ENCODE results near the gene PDE2A. TPM values are rescaled to one million over a fixed set of nuclear protein-coding genes. Genes with fewer than 3 reads are reported as not detected.

The PDE2A gene
- total RNA-seq, 1 donor from 2014 or later, result 0.11 TPM

DNA sequence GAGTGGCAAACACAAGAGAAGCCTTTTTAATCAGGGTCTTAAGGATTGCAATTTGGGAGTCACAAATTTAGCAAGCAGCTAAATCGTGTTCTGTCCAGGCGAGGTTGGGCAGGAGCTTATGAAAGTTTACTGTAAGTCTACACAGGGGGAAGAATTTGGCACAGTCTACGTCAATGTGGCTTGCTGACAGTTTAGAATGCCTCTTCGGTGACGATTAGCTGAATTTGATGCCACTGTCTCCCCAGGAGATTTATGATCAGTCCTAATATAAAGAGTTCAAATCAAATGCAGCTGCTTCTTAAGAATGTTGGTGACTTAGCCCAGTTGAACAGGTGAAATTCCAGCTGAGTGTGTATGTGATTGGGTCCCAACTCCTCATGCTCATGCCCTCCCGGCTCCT, 125.8 kb downstream of the PDE2A start:
- H3K79me2 ChIP-seq (ENCODE audit: low read depth), result no peaks in the 10 kb centered on the region
- no peaks in the 10 kb centered on the region for H3K4me1 ChIP-seq
- H3K9me3 Mint-ChIP-seq, result no peaks in the 10 kb centered on the region
- no peak overlapping the region for H3K9ac ChIP-seq
- H3K36me3 Mint-ChIP-seq, result no peaks in the 10 kb centered on the region
- H3K4me1 Mint-ChIP-seq, result no peaks in the 10 kb centered on the region
- H2AFZ ChIP-seq (replicated peaks), result no peak overlapping the region
- no peak overlapping the region for H3K4me2 ChIP-seq
- H3K9me3 ChIP-seq (ENCODE audit: low read depth), result no peaks in the 10 kb centered on the region
- no peaks in the 10 kb centered on the region for H3K36me3 ChIP-seq
- H4K20me1 ChIP-seq (ENCODE audit: low read depth), result no peaks in the 10 kb centered on the region
- H3K27me3 Mint-ChIP-seq (ENCODE audit: insufficient read depth, low read depth), result no peaks in the 10 kb centered on the region
- H3K27ac Mint-ChIP-seq, result no peak overlapping the region
- DNase-seq (ENCODE audit: low spot score), result no peak
- H3K4me3 Mint-ChIP-seq, result no peak overlapping the region
- no peaks in the 10 kb centered on the region for H3K27me3 ChIP-seq
- no peaks in the 10 kb centered on the region for H3F3A ChIP-seq (ENCODE audit: low read depth)
- no peak overlapping the region for H3K4me3 ChIP-seq
- TF ChIP-seq EZH2phosphoT487 (IDR thresholded peaks at IDR 0.05), result no peak
- TF ChIP-seq, protein P1, sequence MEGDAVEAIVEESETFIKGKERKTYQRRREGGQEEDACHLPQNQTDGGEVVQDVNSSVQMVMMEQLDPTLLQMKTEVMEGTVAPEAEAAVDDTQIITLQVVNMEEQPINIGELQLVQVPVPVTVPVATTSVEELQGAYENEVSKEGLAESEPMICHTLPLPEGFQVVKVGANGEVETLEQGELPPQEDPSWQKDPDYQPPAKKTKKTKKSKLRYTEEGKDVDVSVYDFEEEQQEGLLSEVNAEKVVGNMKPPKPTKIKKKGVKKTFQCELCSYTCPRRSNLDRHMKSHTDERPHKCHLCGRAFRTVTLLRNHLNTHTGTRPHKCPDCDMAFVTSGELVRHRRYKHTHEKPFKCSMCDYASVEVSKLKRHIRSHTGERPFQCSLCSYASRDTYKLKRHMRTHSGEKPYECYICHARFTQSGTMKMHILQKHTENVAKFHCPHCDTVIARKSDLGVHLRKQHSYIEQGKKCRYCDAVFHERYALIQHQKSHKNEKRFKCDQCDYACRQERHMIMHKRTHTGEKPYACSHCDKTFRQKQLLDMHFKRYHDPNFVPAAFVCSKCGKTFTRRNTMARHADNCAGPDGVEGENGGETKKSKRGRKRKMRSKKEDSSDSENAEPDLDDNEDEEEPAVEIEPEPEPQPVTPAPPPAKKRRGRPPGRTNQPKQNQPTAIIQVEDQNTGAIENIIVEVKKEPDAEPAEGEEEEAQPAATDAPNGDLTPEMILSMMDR (IDR thresholded peaks at IDR 0.05), result no peak
- no peak for TF ChIP-seq EZH2 (IDR thresholded peaks at IDR 0.05)
- H3K27ac ChIP-seq, result no peak overlapping the region

DNA sequence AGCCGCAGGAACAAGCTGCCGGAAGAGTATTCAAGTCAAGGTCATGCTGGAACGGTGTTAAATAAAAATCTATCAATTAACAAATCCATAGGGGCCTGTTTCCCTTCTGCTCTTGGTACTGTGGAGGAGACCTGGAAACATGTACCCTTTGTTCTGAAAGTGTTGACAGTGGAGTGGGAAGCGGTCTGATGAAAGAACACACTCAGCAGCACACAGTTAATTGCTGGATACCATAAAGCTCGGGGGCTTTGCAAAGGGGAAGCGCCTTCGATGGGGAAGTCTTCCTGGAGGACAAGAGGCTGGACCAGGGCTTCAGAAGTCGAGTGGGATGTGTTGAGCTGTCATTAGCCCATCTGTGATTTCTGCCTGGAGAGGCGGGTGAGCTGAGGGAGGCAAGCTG, 127.4 kb downstream of the PDE2A start:
- Histone ChIP-seq H3K27me3 (no peaks in the 10 kb centered on the region), H3F3A (ENCODE audit: low read depth) (no peaks in the 10 kb centered on the region), H3K4me3 (no peak overlapping the region), H4K20me1 (ENCODE audit: low read depth) (no peaks in the 10 kb centered on the region), H3K4me1 (no peaks in the 10 kb centered on the region), H3K4me2 (no peak overlapping the region), H3K36me3 (no peaks in the 10 kb centered on the region), H3K79me2 (ENCODE audit: low read depth) (no peaks in the 10 kb centered on the region), H2AFZ (replicated peaks) (no peak overlapping the region), H3K9me3 (ENCODE audit: low read depth) (no peaks in the 10 kb centered on the region), H3K27ac (no peak overlapping the region), H3K9ac (no peak overlapping the region)
- TF ChIP-seq EZH2 (IDR thresholded peaks at IDR 0.05), result no peak
- H3K27me3 Mint-ChIP-seq (ENCODE audit: insufficient read depth, low read depth), result no peaks in the 10 kb centered on the region
- peak overlapping the region; percentile 35 for H3K27ac Mint-ChIP-seq
- no peaks in the 10 kb centered on the region for H3K4me1 Mint-ChIP-seq
- no peaks in the 10 kb centered on the region for H3K36me3 Mint-ChIP-seq
- DNase-seq (ENCODE audit: low spot score), result no peak
- no peak overlapping the region for H3K4me3 Mint-ChIP-seq
- no peaks in the 10 kb centered on the region for H3K9me3 Mint-ChIP-seq

DNA sequence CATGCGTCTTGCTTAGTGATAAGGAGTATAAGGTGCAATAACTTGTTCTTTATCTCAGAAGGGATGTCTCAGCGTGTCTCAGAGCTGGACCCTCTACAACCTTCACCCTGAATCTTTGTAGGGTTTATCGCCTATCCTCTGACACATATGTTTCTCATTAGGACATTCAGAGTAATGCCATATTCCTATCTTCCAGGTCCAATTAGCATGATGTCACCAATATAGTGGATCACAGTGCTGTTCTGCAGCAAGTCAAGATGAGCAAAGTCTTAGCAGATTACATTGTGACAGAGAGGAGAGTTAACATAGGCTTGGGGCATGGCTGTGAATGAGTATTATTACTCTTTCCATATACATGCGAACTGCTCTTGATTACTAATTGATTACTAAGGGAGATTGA, 129.6 kb downstream of the PDE2A start:
- Histone ChIP-seq H3F3A (ENCODE audit: low read depth) (no peaks in the 10 kb centered on the region), H3K4me2 (no peak overlapping the region), H3K9ac (no peak overlapping the region), H3K4me3 (no peak overlapping the region), H3K79me2 (ENCODE audit: low read depth) (no peaks in the 10 kb centered on the region), H3K36me3 (no peaks in the 10 kb centered on the region), H3K27me3 (no peaks in the 10 kb centered on the region), H3K4me1 (no peaks in the 10 kb centered on the region), H4K20me1 (ENCODE audit: low read depth) (no peaks in the 10 kb centered on the region), H3K9me3 (ENCODE audit: low read depth) (no peaks in the 10 kb centered on the region), H3K27ac (no peak overlapping the region), H2AFZ (replicated peaks) (no peak overlapping the region)
- TF ChIP-seq EZH2phosphoT487 (IDR thresholded peaks at IDR 0.05), result no peak
- no peak for TF ChIP-seq EZH2 (IDR thresholded peaks at IDR 0.05)
- TF ChIP-seq, protein P1 (IDR thresholded peaks at IDR 0.05), result no peak
- Mint-ChIP-seq H3K27ac (no peak overlapping the region), H3K4me3 (no peak overlapping the region), H3K4me1 (no peaks in the 10 kb centered on the region), H3K27me3 (ENCODE audit: insufficient read depth, low read depth) (no peaks in the 10 kb centered on the region), H3K9me3 (no peaks in the 10 kb centered on the region), H3K36me3 (no peaks in the 10 kb centered on the region)
- no peak for DNase-seq (ENCODE audit: low spot score)

DNA sequence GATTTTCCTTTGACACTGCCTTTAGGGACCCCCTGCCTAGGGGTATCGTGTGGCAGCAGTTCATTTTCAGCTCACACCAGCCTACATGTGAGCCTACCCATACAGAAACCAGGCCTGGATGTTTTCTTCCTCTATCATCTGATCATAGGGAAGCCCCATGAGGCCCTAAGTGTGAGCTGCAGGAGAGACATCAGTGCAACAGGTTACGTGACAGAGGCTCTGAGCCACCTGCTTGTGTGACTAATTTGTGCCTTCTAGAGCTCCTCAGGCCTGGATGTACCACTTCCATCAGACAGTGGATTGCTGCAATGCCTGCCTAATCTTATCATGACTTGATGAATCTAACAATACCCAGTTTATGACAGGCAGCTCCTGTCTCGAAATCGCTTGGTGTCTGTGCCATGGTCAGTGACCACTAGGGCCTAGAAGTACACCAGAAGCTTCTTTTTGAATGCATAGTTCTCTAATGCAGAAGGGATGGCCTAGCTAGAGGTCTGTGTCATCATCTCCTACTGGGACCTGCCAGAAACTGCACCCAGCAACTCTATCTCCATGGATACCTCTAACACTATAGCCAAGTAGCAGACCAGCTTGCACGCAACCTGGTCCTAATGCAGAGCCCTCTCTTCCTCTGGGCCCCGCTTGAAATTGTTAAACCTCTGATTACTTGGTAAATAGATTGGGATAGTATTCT, 130.2 kb downstream of the PDE2A start:
- no peak overlapping the region for H3K4me3 ChIP-seq
- no peaks in the 10 kb centered on the region for H3K4me1 Mint-ChIP-seq

More for the DNA sequence above, 130.2 kb downstream of the PDE2A start:
- no peaks in the 10 kb centered on the region for H3K36me3 Mint-ChIP-seq
- no peak overlapping the region for H3K27ac ChIP-seq
- H3K79me2 ChIP-seq (ENCODE audit: low read depth), result no peaks in the 10 kb centered on the region
- no peaks in the 10 kb centered on the region for H3F3A ChIP-seq (ENCODE audit: low read depth)
- H3K9me3 ChIP-seq (ENCODE audit: low read depth), result no peaks in the 10 kb centered on the region
- no peak overlapping the region for H3K27ac Mint-ChIP-seq
- H3K27me3 Mint-ChIP-seq (ENCODE audit: insufficient read depth, low read depth), result no peaks in the 10 kb centered on the region
- H3K36me3 ChIP-seq, result no peaks in the 10 kb centered on the region
- H3K4me3 Mint-ChIP-seq, result no peak overlapping the region
- DNase-seq (ENCODE audit: low spot score), result no peak
- TF ChIP-seq EZH2 (IDR thresholded peaks at IDR 0.05), result no peak
- TF ChIP-seq, protein P1 (IDR thresholded peaks at IDR 0.05), result no peak
- TF ChIP-seq EZH2phosphoT487 (IDR thresholded peaks at IDR 0.05), result no peak
- no peaks in the 10 kb centered on the region for H3K4me1 ChIP-seq
- no peak overlapping the region for H3K9ac ChIP-seq
- H4K20me1 ChIP-seq (ENCODE audit: low read depth), result no peaks in the 10 kb centered on the region
- H3K27me3 ChIP-seq, result no peaks in the 10 kb centered on the region
- H3K9me3 Mint-ChIP-seq, result no peaks in the 10 kb centered on the region
- H2AFZ ChIP-seq (replicated peaks), result no peak overlapping the region
- no peak overlapping the region for H3K4me2 ChIP-seq

Data from neural progenitor cell (in vitro differentiated cells).